ENCODE data around the gene STRBP.

GRCh38 chr9:123138163-123138562, 130.2 kb downstream of the STRBP start:
- TF ChIP-seq CTCF (IDR thresholded peaks at IDR 0.05; ENCODE audit: low read depth, low read length, poor library complexity, severe bottlenecking) = no peak
- TF ChIP-seq EZH2phosphoT487 (IDR thresholded peaks at IDR 0.05; ENCODE audit: borderline replicate concordance, low read length) = no peak

All from DOHH2 (cell line).